ENCODE measurements around the gene TOR2A. TPM values are rescaled to one million over a fixed set of nuclear protein-coding genes. Genes with fewer than 3 reads are reported as not detected.

TOR2A gene
- total and polyA plus RNA-seq, 2 experiments from 2014 or later = 20.6 to 22.8 TPM

DNA sequence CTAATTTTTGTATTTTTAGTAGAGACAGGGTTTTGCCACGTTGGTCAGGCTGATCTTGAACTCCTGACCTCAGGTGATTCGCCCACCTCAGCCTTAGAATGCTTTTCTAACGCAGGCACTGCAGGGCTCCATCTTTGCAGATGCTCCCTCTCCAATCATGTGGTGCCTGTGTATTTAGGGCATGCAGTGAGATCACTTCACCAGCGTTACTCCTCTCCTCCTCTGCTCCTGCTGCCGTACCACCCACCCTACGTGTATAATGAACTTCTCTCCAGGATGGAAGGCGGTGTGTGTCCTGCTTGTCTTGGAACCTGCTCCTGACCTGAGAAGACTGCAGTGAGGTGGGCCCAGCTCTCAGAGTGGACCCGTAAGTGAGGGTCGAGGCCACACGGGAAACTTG lies 42.0 kb downstream of the TOR2A start:
- Histone ChIP-seq H3K36me3 (peaks cover 4% of the 10 kb centered on the region), H3K9me3 (ENCODE audit: low read depth) (no peaks in the 10 kb centered on the region), H3K4me3 (no peak overlapping the region), H3K27ac (no peak overlapping the region), H3K27me3 (no peaks in the 10 kb centered on the region), H3K4me1 (ENCODE audit: low read depth) (no peaks in the 10 kb centered on the region)
- TF ChIP-seq, protein P1, sequence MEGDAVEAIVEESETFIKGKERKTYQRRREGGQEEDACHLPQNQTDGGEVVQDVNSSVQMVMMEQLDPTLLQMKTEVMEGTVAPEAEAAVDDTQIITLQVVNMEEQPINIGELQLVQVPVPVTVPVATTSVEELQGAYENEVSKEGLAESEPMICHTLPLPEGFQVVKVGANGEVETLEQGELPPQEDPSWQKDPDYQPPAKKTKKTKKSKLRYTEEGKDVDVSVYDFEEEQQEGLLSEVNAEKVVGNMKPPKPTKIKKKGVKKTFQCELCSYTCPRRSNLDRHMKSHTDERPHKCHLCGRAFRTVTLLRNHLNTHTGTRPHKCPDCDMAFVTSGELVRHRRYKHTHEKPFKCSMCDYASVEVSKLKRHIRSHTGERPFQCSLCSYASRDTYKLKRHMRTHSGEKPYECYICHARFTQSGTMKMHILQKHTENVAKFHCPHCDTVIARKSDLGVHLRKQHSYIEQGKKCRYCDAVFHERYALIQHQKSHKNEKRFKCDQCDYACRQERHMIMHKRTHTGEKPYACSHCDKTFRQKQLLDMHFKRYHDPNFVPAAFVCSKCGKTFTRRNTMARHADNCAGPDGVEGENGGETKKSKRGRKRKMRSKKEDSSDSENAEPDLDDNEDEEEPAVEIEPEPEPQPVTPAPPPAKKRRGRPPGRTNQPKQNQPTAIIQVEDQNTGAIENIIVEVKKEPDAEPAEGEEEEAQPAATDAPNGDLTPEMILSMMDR (IDR thresholded peaks at IDR 0.05; ENCODE audit: low read depth, low read length) = no peak
- no peak for DNase-seq (ENCODE audit: low read depth in 1 of 2, low spot score in 1 of 2)

DNA sequence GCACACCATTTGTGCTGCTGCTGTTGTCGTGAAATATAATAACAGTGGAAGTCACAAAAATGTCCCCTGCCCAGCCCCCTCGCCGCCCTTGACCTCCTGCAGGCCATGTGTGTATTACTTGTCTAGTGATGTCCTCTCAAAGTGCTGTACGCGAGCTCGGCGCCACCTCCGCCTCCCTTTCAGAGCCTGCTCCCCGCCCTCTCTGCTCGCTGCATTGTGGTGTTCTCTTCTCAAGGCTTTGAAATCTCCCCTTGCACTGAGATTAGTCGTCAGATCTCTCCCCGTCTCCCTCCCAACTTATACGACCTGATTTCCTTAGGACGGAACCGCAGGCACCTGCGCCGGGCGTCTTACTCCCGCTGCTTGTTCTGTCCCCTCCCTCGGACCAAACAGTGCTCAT lies 43.0 kb downstream of the TOR2A start:
- Histone ChIP-seq H3K27ac (no peak overlapping the region), H3K9me3 (ENCODE audit: low read depth) (no peaks in the 10 kb centered on the region), H3K27me3 (no peaks in the 10 kb centered on the region), H3K4me1 (ENCODE audit: low read depth) (no peaks in the 10 kb centered on the region), H3K36me3 (peaks cover 4% of the 10 kb centered on the region), H3K4me3 (no peak overlapping the region)
- DNase-seq (ENCODE audit: low read depth in 1 of 2, low spot score in 1 of 2) = no peak
- TF ChIP-seq, protein P1 (IDR thresholded peaks at IDR 0.05; ENCODE audit: low read depth, low read length) = no peak

DNA sequence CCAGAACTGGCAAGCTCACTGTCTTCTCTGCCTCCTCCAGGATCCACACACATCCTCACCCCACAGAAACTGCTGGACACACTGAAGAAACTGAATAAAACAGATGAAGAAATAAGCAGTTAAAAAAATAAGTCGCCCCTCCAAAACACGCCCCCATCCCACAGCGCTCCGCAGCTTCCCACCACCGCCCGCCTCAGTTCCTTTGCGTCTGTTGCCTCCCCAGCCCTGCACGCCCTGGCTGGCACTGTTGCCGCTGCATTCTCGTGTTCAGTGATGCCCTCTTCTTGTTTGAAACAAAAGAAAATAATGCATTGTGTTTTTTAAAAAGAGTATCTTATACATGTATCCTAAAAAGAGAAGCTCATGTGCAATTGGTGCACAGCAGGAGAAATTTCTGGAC lies 44.4 kb downstream of the TOR2A start:
- Histone ChIP-seq H3K4me1 (ENCODE audit: low read depth) (no peaks in the 10 kb centered on the region), H3K27me3 (no peaks in the 10 kb centered on the region), H3K27ac (no peak overlapping the region), H3K36me3 (peaks cover 4% of the 10 kb centered on the region), H3K4me3 (no peak overlapping the region), H3K9me3 (ENCODE audit: low read depth) (no peaks in the 10 kb centered on the region)
- DNase-seq (ENCODE audit: low read depth in 1 of 2, low spot score in 1 of 2) = no peak
- TF ChIP-seq, protein P1 (IDR thresholded peaks at IDR 0.05; ENCODE audit: low read depth, low read length) = no peak

DNA sequence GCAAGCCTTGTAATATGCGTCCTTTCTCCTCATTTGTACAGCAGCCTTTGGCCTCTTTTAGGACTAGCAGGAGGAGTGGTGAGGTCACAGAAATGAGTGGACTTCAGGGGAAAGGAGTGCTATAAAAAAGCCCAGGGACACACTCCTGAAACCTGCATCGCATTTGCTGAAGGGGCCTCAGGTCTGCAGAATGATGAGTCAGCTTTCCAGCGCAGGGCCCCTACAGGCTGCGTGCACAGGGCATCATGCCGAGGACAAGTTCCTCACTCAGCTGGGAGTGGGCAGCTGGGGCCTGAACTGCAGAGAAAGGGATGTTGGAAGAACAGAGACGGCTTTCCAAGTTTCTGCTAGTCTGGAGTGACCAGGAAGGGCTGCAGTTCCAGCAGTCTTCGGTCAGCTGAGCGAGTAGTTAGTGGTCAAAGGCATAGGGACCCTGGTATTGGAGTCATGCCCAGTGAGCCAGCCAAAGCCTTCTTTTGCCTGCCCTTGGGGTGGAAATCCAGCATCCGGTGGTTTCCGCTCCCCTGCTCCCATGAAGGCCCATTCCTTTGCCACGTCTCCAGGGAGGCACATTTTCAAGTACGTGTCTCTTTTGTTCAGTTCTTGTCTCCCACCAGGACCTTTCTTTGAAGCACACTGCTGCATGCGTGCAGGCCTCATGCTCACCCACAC lies 45.6 kb downstream of the TOR2A start:
- Histone ChIP-seq H3K9me3 (ENCODE audit: low read depth) (no peaks in the 10 kb centered on the region), H3K27ac (no peak overlapping the region), H3K36me3 (peaks cover 4% of the 10 kb centered on the region), H3K27me3 (no peaks in the 10 kb centered on the region), H3K4me1 (ENCODE audit: low read depth) (no peaks in the 10 kb centered on the region), H3K4me3 (no peak overlapping the region)
- DNase-seq (ENCODE audit: low read depth in 1 of 2, low spot score in 1 of 2) = no peak
- TF ChIP-seq, protein P1 (IDR thresholded peaks at IDR 0.05; ENCODE audit: low read depth, low read length) = no peak

DNA sequence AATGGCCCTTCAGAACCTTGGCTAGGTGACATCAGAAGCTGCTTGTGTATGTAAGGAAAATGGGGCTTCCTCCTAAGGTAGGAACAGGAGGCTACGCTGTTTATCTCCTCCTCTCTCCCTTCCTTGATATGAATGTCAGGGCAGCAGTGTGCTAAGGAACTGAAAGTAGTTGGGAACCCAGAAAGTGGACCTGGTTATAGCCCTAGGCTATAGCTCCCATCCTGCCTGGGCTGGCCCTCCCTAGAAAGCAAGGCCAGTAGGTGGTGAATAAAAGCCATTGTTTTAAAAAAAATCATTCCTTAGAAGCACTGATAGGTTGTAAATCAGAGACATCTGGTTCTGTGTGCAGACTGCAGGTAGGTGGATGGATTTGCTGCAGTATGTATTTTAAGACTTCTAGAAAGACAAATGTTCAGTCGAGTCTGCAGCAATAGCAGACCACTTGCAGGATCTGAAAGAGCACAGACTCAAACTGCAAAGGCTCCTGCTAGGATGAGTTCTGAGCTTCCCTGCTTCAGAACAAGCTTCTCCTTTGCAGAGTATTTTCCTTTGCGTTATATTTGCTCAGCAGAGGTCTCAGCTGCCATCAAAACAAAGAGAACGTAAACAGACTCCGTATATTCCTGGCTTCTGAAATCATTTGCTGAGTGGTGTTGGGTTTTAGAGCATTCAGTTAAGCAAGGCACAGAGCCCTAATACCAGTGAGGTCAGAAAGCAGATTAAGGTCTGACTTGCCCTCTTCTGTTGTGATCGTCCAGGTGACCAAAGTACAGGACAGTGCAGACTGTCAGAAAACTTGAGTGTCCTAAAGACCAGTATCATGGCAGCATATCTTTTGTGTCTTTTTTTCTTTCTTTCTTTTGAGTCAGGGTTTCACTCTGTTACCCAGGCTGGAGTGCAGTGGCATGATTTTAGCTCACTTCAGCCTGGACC lies 48.4 kb downstream of the TOR2A start:
- H3K27ac ChIP-seq = no peak overlapping the region
- H3K36me3 ChIP-seq = peaks cover 4% of the 10 kb centered on the region
- DNase-seq (ENCODE audit: low read depth in 1 of 2, low spot score in 1 of 2) = no peak
- TF ChIP-seq, protein P1 (IDR thresholded peaks at IDR 0.05; ENCODE audit: low read depth, low read length) = no peak
- no peaks in the 10 kb centered on the region for H3K4me1 ChIP-seq (ENCODE audit: low read depth)
- no peaks in the 10 kb centered on the region for H3K9me3 ChIP-seq (ENCODE audit: low read depth)
- H3K27me3 ChIP-seq = no peaks in the 10 kb centered on the region
- H3K4me3 ChIP-seq = no peak overlapping the region

Data from cardiac muscle cell (in vitro differentiated cells and primary cell).